ENCODE data around the gene TRH. TPM values are rescaled to one million over a fixed set of nuclear protein-coding genes. Genes with fewer than 3 reads are reported as not detected.

TRH gene
- total RNA-seq, 4 donors from 2014 or later: 0.65 TPM; not detected in 3

DNA sequence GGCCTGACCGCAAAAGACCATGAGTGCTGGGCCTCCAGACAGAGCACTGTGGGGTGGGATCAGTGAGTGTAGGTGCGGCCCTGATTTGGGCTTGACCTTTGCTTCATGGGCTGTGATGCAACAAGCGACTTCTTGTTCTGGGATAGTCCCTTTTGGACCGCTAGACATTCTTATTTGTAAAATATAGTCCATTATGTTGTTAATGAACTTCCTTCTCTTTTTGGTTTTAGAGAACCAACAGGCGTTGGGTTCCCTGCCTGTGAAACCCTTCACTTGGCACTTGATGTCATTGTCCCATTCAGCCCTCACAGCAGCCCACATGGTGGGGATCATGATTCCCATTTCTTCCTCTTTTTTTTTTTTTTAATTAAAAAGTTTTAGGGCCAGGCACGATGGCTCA, 15.8 kb upstream of the TRH start:
- no peak for ATAC-seq (ENCODE audit: low FRiP score)
- TF ChIP-seq, protein P1, sequence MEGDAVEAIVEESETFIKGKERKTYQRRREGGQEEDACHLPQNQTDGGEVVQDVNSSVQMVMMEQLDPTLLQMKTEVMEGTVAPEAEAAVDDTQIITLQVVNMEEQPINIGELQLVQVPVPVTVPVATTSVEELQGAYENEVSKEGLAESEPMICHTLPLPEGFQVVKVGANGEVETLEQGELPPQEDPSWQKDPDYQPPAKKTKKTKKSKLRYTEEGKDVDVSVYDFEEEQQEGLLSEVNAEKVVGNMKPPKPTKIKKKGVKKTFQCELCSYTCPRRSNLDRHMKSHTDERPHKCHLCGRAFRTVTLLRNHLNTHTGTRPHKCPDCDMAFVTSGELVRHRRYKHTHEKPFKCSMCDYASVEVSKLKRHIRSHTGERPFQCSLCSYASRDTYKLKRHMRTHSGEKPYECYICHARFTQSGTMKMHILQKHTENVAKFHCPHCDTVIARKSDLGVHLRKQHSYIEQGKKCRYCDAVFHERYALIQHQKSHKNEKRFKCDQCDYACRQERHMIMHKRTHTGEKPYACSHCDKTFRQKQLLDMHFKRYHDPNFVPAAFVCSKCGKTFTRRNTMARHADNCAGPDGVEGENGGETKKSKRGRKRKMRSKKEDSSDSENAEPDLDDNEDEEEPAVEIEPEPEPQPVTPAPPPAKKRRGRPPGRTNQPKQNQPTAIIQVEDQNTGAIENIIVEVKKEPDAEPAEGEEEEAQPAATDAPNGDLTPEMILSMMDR (IDR thresholded peaks at IDR 0.05): no peak
- no peak for DNase-seq (ENCODE audit: low spot score)

DNA sequence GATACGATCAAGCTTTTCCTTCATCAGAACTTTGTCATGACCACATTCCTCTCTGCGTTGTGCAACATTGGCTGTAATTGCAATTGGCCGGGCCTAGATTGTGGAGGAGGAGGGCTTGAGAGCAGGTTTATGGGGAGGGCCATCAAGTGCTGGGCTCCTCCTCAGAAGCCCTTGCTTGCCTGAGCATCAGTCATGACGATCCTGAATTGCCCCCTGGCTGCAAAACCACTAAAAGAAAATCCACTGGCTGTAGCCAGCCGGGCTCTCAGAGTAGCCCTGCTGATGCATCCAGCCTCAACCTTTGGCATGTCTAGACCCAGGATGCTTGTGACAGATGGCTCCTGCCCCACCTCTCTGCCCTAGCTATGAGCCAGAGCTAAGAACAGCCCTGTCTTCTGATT, 13.4 kb upstream of the TRH start:
- TF ChIP-seq, protein P1 (IDR thresholded peaks at IDR 0.05): no peak
- ATAC-seq (ENCODE audit: low FRiP score) (no peak), DNase-seq (ENCODE audit: low spot score) (no peak)

DNA sequence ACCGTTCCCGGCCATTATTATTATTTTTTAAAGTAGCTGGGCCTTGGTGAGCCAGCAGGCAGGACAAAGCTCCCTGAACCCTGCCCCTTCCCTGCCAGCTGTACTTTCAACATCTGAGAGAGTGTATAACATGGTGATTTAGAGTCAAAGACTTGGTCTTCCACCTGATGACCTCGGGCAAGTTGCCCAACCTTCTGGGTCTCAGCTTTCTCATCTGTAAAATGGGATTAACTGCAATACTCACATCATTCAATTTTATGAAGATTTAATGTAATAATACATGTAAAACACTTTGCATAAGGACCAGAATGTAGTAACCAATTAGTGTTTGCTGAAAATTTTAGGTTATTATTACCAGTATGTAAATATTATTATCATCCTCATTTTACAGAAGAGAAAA, 11.9 kb upstream of the TRH start:
- DNase-seq (ENCODE audit: low spot score): no peak
- ATAC-seq (ENCODE audit: low FRiP score): no peak
- TF ChIP-seq, protein P1 (IDR thresholded peaks at IDR 0.05): no peak

DNA sequence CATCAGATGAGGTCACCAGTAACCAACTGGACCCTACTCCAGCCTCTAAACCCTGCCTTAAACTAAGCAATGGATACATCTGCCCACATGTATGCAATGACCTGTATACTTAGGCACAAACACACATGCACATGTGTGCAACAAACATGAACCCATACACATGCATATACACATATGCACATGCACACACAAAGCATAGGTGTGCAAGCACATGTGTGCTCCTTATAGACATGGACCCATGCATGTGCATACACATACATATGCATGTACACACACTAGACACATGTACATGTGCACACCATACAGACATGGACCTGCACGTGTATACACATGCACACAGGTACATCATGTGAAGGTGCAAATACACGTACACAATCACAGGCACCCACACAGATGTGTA, 8.6 kb upstream of the TRH start:
- TF ChIP-seq, protein P1 (IDR thresholded peaks at IDR 0.05): no peak
- DNase-seq (ENCODE audit: low spot score): no peak
- no peak for ATAC-seq (ENCODE audit: low FRiP score)

DNA sequence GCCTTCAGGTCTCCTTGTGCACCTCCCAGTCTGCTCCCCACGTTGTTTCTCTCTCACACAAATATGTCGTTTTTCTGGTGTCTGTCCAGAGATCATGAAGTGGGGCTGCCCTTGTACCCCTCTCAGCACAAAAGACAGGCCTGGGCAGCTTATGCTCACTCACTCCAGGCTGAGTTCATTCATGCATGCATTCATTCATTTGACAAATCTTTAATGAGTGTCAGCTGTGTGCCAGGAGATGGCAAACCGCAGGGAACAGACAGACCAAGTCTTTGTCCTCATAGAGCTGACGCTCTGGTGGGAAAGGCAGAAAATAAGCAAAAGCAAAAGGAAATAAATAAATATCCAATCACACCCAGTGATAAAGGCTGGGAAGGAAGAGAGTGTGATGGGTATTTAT, 7.6 kb upstream of the TRH start:
- DNase-seq (ENCODE audit: low spot score) (no peak), ATAC-seq (ENCODE audit: low FRiP score) (no peak)
- TF ChIP-seq, protein P1 (IDR thresholded peaks at IDR 0.05): no peak

DNA sequence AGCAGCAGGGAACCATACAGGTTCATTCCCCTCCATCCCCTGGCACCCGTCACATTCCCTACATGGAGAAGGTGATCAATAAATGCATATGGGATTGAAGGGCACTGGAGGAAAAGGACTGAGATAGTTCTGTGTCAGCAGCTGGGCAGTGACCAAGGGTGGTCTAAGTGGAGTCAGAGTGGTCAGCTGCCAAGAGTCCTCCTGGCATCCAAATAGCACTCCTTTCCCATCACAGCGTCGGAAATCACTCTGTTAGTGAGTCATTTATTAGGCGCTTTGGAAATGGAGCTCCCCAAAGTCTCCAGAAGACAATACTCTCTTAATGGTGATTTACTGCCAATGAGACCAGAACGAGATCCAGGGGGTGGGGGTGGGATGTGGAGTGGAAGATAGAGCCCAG, 6.8 kb upstream of the TRH start:
- TF ChIP-seq, protein P1 (IDR thresholded peaks at IDR 0.05): no peak
- DNase-seq (ENCODE audit: low spot score) (no peak), ATAC-seq (ENCODE audit: low FRiP score) (no peak)

DNA sequence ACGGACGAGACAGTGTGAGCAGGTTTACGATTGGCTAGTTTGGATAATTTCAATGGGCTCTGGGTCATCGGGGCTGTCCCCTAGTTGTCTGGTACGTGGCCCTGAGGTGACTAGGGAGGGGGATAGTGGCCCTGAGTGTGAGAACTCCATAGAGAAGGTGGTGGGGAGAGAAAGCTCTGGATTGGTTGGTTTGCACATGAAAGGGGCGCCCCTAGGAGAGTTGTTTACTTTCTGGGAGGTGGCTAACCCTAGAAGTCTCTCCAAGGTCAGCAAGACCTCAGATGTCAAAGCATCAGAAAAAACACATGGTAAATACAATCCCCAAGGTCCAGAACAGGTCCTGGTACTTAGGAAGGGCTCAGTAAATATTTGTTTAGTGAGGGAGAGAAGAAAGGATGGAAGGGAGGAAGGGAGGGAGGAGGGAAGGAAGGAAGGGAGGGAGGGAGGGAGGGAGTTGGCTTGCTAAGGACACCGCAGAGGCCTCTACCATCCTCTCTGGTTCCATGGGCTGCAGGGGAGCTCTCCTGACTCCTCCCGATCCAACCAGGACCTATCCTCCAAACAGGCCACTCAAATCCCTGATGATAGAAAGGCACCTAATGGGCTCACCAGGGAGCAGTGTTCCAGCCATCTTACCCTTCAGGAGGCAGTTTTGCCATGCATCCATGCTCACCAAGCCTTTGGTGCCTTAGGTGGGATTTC, 3.0 kb upstream of the TRH start:
- DNase-seq (ENCODE audit: low spot score) (no peak), ATAC-seq (ENCODE audit: low FRiP score) (no peak)
- TF ChIP-seq, protein P1 (IDR thresholded peaks at IDR 0.05): no peak

Data from omental fat pad (tissue), 4 donors.